A673 (cell line): Measurements from ENCODE around the gene GNL3.

Experiments
- EZH2 ChIP-seq: fragments of 200-600 bp; sonication (generic); IDR thresholded peaks from 2 replicates; pipeline ENCODE4 v1.6.1; 2017; ENCODE audit warnings: borderline replicate concordance, low read depth, mild to moderate bottlenecking, mixed read lengths, antibody characterized with exemption, low read length; ENCODE audit not compliant: poor library complexity, severe bottlenecking
- TF ChIP-seq, protein P1 (sequence below): fragments of 300-800, 200-600 bp; sonication (generic); conservative IDR thresholded peaks from 2 replicates; pipeline ENCODE4 v1.5.1; 2017; ENCODE audit warnings: low read depth, mild to moderate bottlenecking, antibody characterized with exemption, low read length, moderate library complexity, mixed read lengths

DNA sequence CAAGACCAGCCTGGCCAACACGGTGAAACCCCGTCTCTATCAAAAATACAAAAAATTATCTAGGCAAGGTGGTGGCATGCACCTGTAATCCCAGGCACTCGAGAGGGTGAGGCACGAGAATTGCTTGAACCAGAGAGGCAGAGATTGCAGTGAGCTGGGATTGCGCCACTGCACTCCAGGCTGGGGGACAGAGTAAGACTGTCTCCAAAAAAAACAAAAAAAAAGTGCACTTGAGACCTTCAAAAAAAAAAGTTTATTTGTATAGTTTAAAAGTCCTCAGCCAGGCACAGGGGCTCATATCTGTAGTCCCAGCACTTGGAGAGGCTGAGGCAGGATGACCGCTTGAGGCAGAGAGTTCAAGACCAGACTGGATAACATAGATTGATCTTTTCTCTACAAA, 2.2 kb upstream of the GNL3 start:
- TF ChIP-seq, protein P1, sequence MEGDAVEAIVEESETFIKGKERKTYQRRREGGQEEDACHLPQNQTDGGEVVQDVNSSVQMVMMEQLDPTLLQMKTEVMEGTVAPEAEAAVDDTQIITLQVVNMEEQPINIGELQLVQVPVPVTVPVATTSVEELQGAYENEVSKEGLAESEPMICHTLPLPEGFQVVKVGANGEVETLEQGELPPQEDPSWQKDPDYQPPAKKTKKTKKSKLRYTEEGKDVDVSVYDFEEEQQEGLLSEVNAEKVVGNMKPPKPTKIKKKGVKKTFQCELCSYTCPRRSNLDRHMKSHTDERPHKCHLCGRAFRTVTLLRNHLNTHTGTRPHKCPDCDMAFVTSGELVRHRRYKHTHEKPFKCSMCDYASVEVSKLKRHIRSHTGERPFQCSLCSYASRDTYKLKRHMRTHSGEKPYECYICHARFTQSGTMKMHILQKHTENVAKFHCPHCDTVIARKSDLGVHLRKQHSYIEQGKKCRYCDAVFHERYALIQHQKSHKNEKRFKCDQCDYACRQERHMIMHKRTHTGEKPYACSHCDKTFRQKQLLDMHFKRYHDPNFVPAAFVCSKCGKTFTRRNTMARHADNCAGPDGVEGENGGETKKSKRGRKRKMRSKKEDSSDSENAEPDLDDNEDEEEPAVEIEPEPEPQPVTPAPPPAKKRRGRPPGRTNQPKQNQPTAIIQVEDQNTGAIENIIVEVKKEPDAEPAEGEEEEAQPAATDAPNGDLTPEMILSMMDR: no peak
- TF ChIP-seq EZH2: no peak
